ENCODE measurements around the gene WDR90.

WDR90 gene

GRCh38 chr16:638836-639235 lies 10.3 kb upstream of the WDR90 start:
- no peak for DNase-seq (ENCODE audit: low spot score)

- DNase-seq (ENCODE audit: low spot score), result no peak
Measured at GRCh38 chr16:640614-641013, 8.6 kb upstream of the WDR90 start.

GRCh38 chr16:641326-642188 lies 7.6 kb upstream of the WDR90 start, which contains the start of gene MCRIP2:
Gene MCRIP2, plus strand, starts transcription at chr16:641828. Its CDS starts 164 bp downstream, at chr16:641992.
- DNase-seq (ENCODE audit: low spot score), result peak; percentile 81

- DNase-seq (ENCODE audit: low spot score), result no peak
Measured at GRCh38 chr16:642189-643049, 6.7 kb upstream of the WDR90 start.

- DNase-seq (ENCODE audit: low spot score), result no peak
Measured at GRCh38 chr16:643050-643368, 6.2 kb upstream of the WDR90 start.

GRCh38 chr16:644556-644955 lies 4.6 kb upstream of the WDR90 start:
- DNase-seq (ENCODE audit: low spot score), result no peak

GRCh38 chr16:645852-646678 lies 3.1 kb upstream of the WDR90 start:
- DNase-seq (ENCODE audit: low spot score), result no peak

GRCh38 chr16:646679-647172 lies 2.4 kb upstream of the WDR90 start:
- DNase-seq (ENCODE audit: low spot score), result no peak

GRCh38 chr16:647173-647902 lies 1.8 kb upstream of the WDR90 start:
- DNase-seq (ENCODE audit: low spot score), result no peak

- DNase-seq (ENCODE audit: low spot score), result peak; percentile 45
Measured at GRCh38 chr16:648071-648780, 939 bp upstream of the WDR90 start.

GRCh38 chr16:649631-650030 lies 466 bp downstream of the WDR90 start:
- DNase-seq (ENCODE audit: low spot score), result no peak

GRCh38 chr16:651844-652243 lies 2.7 kb downstream of the WDR90 start:
- DNase-seq (ENCODE audit: low spot score), result no peak

- DNase-seq (ENCODE audit: low spot score), result no peak
Measured at GRCh38 chr16:652454-653305, 3.5 kb downstream of the WDR90 start.

- DNase-seq (ENCODE audit: low spot score), result no peak
Measured at GRCh38 chr16:654034-654433, 4.9 kb downstream of the WDR90 start.

- no peak for DNase-seq (ENCODE audit: low spot score)
Measured at GRCh38 chr16:657487-657886, 8.3 kb downstream of the WDR90 start.

- no peak for DNase-seq (ENCODE audit: low spot score)
Measured at GRCh38 chr16:658679-659571, 9.8 kb downstream of the WDR90 start.

GRCh38 chr16:659618-660017 lies 10.5 kb downstream of the WDR90 start:
- no peak for DNase-seq (ENCODE audit: low spot score)

GRCh38 chr16:660132-660458 lies 10.9 kb downstream of the WDR90 start:
- no peak for DNase-seq (ENCODE audit: low spot score)
